ENCODE data around the gene ITPKB.

ITPKB gene

DNA sequence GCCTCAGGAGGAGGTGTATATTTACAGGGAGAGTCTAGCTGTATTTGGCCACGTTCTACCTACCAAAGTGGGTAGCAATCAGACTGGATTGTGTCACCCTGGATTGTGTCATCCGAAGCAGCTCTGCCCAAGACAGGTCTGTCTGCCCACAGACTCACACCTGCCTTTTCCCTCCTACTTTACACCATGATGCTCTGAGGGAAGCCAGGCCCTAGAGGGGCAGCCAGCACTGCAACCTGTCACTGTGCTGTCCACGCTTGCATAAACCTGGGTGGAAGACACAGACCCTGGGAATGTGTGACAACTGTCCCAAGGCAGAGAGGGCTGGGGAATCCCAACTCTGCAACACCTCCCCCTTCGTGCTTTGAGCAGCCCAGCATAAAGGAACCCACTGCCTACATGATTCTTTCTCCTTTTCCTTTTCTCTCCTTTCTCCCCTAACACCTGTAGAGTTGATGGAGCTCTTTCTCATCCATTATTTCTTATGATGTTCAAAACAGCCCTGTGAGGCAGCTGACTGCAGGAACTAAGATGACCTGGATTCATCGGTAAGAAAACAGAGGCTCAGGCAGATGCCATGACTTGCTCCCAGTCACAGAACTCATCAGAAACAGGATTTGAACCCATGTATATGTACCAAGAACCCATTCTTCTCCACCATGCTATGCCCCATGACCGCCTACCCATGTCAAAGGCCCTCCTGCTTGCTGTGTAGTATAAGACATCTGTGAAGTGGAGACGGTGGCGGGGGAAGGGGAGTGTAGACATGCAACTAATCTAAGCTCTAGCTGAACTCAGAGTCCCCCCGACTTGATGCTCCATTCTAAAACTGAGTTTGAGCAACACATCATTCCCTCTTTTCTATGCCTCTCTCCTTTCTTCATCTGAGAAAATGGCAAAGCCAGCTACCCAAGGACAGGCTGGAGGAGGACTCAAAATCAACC lies 55.9 kb downstream of the ITPKB start:
- DNase-seq = no peak

DNA sequence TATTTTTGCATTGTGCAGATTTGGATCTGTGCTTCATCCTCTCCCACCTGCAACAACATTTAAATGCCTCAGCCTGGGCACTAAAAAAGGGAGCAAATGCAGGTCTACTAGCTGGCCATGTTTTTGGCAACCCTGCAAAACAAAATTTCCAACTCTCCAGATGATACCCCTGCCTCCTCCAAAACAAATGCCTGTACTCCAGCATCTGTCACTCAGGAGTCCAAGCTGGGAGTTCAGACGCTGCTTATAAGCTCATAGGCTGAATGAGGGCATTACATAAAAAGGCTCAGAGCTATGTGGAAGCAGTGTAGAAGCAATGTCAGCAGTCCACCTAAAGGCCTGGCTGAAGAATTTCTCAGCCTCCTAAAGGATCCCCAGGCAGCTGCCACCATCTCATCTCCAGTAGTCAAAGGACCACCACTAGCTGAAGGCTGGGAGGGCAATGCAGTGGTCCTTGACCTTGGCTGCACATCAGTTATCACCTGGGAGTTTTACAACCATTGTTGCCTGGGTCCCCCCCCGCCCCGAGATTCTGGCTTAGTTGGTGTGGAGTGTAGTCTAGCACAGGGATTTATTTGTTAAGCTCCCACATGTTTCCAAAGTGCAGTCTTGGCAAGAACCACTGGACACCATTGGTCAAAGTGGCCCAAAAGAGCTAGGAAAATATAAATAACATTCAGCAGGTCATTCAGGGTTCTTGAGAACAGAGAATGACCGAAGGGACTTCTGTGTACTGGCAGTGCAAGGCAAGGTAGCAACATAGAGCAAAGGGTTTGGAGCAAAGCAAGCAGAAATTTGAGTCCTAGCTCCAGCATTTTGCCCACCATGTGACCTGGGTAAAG lies 57.2 kb downstream of the ITPKB start:
- no peak for DNase-seq

DNA sequence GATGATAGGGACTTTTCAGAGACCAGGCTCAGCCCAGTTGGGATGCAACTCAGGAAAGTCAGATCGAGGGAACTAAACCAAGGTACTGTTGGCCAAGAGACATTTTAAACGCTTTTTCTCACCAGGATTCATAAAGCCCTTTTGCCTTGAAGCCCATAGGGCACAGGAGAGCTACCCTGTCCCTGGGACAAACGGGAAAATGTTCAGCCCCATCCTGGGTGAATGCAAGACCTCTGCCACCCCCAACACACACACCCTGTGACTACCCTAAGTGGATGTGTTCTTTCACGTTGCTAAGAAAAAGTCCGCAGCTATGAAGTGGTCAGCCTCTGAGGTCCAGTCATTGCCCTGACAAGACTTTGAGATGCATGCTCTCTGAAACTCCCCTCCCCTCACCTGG lies 58.4 kb downstream of the ITPKB start:
- no peak for DNase-seq

DNA sequence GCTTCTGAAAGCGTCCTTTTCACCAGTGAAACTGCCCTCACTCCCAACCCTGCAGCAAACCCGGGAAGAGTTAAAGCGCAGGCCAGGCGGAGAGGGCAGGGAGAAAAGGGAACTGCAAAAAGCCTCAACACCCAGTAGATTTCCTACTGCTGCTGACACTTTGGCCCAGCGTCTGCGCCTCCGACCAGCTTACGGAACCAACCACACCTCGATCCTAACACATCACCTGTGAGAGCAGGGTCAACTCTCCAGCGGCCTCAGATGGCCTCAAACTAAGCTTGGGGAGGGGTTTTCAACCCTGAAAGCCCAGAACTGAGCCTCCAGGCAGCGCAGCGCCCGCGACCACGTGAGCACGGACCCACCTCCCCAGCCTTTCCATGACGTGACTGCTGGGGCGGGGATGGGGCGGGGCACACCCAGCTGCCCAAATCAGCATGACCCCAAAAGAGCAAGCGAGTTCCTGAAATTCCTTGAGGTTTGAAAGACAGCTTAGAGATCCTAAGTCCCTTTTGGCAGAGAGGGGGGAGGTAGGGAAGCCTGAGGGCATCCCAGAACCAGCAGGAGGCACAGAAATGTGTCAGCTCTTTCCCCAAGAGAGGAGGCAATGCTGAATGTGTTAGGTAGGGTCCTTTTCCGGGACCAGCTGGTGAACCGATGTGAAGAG lies 59.1 kb downstream of the ITPKB start:
- DNase-seq = no peak

DNA sequence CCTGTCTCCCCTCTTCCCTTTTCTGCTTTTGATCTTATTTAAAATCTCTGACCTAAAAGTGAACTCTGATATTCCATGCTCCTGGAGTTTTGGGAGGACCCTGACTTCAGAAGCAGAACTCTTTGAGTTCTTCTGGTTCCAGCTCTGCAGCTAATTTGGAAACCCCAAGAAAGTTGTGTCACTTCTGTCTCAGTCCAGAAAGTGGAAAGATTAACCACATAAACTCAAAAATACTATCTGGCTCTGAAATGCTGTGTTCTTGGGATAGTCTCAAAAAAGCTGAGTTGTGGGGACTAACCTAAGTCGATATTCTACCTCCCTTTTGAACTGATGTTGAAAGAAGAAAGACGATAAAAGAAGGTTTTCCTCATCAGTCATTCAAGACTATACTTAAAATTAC lies 59.8 kb downstream of the ITPKB start:
- no peak for DNase-seq

DNA sequence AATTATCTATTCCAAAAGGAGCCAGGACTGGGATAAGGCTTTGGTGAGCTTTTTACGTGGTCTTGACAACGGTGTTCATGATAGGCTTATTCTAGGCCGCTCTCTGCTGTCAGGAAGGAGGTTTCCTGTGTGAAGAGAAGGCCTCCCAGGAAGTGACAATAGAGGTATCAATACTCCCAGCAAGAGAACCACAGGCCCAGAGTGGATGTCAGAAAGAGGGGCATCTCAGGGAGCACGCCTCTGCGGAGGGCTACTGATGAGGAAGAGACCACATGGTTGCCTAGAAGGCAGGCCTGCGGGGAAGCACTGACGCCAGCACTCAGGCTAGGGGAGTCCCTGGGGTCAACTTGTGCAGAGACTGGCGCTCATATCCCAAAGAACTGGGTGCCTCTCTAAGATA lies 60.4 kb downstream of the ITPKB start:
- DNase-seq = no peak

DNA sequence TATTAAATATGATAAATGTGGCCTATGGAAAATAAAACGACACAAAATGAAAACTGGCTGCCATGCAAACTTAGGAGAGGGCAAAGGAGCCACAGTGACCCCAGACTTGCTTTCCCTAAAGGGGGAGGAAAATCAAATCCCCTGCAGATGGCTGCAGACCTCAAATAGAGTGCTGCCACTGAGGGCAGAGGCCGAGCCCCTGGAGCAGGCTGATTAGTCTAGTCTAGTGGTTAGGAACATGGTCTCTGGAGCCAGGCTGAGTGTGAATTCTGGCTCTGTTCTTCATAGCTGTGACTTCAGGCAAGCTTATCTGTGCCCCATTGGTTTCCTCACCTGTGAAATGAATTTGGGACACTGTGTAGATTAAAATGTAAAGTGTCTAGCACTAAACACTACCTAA lies 60.8 kb downstream of the ITPKB start:
- no peak for DNase-seq

DNA sequence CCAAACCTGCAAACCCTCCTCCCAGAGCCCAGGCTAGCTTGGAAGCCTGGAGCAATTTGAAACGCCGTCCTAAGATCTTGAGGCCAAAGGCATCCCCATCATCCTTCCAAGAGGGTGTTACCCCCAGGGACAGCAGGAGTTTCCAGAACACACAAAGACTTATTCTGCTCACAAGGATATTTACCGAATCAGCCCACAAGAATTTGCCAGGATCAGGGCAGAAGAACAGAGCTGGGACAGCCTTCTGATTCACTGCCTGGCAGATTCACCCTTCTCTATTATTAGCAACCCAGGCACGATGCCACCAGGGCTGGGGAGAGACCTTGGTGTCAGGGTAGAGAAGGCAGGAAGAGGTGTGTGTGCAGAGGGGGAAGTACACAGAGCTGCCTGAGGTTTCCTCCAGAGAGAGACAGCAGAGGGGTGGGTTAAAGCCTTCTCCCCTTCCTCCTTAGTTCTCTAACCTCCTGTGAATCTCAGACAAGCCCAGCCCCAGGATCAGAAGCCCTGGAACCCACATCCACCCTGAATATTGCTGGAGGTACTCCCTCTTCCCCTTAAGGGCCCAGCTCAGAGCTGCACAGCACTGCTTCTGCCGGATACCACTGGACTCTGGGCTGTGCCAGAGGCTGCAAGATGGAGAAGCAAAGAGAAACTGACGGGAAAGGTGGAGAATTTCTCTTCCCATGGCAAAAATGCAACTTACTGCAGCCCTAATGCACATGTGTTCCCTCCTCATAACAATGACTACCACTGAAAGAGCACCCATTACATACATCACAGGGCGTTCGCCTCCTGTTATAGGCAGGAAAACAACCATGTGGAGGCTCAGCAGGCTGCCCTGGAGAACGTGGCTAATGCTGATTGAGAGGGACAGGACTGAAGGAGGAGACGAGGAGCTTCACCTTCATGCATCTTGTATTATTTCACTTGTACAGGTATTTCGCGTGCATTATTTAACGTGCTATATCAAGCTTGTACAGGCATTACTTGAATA lies 61.8 kb downstream of the ITPKB start:
- DNase-seq = no peak

DNA sequence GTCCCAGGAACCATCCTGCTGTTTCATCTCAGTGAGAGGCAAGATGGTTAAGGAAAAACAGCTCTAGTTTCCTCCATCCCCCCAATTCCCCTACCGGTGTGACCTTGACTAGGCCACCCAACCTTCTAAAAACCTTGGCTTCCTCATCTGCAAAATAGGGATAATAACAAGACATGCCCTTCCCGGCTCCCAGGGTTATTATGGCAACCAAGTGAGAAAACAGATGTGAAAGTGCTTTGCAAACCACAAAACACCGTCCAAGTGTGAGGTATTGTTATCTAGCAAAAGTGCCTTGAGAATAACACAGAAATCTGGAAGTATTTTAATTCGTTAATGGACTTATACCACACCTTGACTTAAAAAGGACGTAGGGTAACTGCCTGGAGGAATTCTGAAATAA lies 62.7 kb downstream of the ITPKB start:
- no peak for DNase-seq

DNA sequence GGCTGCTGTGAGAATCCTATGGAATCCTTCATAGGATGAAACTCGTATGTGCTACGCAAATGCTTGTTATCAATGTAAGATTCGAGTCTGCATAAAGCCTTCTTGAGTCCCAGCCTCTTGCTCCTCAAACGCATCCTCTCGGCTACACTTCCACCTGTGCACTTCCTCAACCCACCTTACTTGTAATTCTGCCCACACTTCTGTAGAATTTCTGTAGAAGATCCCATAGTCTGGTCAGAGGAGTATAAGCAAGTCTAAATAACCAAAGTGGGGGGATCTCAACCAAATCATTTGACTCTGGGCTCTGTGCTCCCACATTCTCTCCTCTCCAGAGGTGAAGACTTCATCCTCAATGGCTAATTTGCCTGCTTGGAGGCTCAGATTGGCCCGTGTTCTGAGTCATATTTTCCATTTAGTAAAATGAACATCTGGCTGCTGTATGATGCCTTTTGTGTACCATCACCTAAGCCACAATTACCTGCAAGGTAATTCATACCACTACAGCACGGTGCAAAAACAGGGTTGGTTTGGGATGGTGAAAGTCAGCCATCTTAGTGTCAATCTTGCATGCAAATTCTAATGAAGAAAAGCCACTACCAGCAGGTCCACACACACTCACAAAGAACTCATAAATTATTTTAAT lies 63.2 kb downstream of the ITPKB start:
- DNase-seq = no peak

DNA sequence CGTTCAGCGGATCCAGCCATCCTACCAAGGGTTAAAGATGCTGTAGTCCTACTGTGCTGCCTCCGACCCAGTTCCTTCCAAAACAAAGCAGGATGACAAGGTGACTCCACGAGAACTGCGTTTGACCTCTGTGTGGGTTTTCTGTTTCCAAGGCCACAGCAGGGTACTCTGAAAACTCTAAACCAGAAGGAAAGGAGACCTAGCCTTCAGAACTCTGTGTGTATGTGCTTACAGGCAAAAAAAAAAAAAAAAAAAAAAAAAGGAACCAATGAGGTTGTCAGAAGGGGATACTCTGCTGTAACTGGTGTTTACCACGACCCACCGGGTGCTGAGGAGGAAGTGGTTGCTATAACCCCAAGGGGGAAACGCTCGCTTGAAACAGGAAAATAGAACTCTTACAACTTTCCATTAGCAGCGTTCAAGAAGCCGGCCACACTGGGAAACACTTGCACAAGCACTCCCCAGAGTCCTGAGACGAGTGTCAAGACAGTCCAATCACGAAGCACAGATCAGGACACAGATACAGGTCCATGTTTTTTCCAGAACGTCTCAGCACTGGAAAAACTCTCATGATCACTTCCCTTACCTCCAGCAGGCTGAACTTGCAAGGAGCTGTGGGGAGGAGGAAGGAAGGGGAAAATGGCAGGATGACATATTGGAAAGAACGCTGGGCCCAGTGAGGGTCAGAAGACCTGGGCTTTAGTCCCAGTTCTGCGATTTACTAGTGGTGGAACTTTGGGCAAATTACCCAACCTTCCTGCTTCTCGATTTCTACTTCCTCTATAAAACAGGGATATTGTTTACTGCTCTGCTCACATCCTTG lies 64.0 kb downstream of the ITPKB start:
- no peak for DNase-seq

DNA sequence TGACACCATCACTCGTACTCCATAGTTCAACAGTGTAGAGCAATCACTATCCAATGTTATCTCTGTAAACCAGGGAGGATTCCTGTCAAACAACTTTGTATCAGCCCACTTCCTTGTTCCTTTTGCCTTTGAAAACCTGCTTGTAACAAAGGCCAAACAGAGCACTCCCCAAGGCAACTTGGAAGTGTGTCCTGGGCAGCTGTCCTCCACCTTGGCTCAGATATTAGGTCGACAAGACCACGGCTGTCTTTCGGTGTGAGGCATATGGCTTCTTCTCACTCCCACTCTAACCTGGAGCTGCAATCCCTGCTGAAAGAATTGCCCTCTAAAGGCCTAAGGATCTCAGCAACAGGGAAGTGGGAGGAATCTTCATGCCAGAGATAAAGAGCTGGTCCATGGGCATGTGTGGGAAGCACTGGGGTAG lies 66.7 kb downstream of the ITPKB start:
- DNase-seq = no peak

DNA sequence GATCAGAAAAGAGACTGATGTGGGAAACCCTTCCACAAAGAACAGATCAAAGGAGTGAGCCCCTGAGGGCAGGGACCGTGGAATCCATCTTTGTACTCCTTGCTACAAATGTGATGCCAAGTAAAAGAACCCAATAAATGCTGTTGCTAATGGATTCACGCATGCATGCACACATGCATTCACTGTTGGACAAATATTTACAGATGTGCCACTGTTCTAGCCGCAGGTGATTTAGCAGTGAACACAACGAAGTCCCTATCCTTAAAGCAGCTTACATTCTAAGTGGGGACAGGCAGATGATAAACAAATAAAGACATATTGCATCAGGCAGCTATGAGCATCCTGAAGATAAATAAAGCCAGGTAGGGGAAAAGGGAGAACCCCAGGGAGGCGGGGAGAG lies 67.8 kb downstream of the ITPKB start:
- DNase-seq = no peak

DNA sequence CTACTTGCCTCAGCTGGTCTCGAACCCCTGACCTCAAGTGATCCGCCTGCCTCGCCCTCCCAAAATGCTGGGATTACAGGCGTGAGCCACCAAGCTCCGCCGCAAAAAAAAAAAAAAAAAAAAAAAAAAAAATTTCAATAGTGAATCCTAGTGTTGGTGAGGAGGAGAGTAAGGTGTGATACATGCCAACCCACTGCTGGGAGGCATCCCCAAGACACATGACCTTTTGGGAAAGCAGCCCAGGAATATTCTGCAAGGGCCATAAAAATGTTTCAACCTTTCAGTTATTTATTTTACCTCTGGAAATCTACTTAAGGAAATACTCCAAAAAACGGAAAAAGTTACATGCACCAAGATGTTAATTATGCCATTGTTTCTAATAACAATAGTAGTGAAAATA lies 69.0 kb downstream of the ITPKB start:
- no peak for DNase-seq

DNA sequence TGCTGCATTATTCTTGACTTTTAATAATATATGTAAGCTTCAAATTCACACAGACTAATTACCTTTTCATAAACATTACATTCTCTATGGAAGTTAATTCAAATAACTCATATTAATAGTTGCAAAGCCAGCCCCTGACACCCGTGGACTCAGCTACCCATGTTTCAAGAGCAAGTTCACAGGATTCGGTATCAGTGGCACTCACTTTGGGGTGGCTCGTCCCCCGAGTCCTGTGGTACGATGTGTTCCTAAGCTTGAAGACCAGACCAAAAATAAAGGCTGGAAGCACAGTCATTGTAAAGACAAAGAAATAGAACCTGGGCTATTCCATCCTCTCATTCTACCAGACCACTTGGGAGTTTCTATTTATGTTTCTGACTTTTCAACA lies 70.9 kb downstream of the ITPKB start:
- DNase-seq = no peak

DNA sequence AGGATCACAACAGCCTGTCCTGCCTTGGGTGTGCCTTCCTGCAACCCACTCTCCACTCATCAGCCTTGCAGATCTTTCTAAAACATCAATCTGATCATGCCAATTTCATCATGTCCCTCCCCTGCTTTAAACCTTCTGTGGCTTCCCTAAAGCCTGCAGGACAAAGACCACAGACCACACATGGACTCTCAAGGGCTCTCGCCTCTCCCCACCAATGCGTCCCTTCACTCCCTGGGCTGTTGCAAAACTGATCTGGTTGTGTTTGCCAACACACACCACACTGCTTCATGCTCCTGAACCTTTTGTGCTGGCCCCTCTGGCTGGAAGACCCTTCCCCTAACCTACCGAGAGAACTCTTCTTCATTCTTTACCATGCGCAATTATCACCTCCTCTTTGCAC lies 72.4 kb downstream of the ITPKB start:
- DNase-seq = no peak

DNA sequence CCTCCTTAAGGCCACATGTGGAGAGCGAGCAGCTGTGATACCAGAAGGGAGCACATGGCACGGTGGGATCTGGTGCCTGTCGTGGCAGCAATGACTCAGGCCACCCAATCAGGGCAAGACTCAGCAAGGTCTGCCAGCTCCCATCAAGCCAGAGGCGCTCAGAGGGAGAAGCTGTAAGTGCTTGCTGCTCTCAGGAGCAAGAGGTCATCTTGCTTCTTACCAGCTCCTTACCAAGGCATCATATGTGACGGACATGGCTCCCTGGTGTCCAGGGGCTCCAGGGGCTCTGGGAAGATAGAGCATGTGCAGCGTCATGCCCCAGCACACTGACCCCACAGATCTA lies 72.9 kb downstream of the ITPKB start:
- no peak for DNase-seq

DNA sequence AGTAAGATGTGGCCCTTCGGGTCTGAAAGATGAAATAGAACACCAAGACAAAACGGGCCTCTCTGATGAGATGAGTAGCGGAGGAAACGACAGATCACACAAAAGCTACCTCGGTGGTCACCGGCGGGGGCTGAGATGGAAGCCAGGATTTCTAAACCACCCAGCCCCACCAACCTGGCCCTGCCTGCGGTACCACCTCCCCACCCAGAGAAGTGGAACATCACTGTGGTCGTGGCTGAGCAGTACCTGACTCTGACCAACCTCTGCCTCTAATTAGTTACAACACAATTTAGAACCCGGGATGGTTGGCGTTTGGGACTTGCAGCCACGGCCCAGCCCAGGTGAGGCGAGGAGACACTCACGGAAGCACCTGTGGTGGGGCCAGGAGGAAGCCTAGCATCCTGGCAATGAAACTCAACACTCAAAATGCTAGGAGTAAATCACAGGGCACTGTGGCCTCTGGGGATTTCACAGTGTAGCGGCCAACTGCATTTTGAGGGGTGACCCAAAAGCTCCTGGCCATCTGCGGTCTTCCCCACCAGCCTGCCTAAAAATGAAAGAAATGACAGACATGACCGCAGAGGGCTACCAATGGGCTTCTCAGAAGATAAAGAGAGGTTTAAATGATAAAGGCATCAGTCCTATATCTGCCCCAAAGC lies 73.4 kb downstream of the ITPKB start:
- no peak for DNase-seq

DNA sequence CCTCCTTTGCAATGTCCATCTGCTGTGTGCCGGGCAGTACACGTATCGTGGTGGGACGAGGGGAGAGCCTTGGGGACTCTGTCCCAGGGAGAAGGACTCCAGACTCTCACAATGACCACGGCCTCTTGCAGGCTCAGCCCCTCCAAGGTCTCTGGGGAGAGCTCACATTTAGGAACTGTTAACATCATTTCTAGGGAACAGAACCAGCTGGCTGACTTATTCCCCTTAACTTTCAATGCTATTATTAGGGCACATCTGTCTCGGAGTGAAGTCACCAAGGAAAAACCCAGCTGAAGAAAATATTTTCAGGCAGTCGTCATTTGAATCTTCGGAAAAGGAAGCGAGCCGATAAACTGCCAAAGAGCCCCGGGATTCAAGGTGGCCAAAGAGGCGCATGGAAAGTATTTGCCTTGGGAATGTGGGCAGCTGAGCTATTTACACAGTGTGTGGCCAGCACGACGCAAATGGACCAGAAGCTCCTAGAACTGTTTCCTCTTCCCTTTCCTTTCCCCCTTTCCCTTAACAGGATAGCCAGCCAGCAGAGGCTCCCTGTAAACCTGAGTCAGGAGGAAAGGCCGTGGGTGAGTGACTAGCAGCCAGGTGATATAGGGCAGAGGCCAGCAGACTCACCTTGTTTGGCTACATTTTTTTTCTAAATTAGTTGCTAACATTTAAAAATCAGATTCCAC lies 74.5 kb downstream of the ITPKB start:
- no peak for DNase-seq

DNA sequence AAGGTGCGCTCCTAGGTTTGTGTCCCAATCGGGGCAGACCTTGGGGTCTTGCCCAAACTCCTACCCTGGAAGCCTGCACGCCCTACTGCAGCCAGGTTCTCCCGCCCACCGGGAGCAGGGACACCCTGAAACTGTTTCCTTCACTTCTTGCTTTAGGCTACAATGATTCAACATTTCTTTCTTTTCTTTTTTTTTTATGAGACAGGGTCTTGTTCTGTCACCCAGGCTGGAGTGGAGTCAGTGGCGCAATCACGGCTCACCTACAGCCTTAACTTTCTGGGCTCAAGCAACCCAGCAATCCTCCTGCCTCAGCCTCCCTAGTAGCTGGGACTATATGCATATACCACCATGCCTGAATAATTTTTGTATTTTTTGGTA lies 75.8 kb downstream of the ITPKB start:
- DNase-seq = no peak
